ENCODE results near the gene ASB6. TPM values are rescaled to one million over a fixed set of nuclear protein-coding genes. Genes with fewer than 3 reads are reported as not detected.

Gene ASB6
- polyA plus RNA-seq, 1 experiment: 23.2 TPM

- POLR2A ChIA-PET: no interaction called here
- Histone ChIP-seq H3K27me3 (ENCODE audit: control insufficient read depth, insufficient read depth, low read length) (no peaks in the 10 kb centered on the region; the same call in 1 of the 2 replicates), H3K4me3 (ENCODE audit: low read depth, low read length) (no peak overlapping the region), H3K36me3 (ENCODE audit: control insufficient read depth, insufficient read depth, low read length) (no peaks in the 10 kb centered on the region)
- DNase-seq (ENCODE audit: low read depth): no peak
- CTCF ChIA-PET: interaction anchor here (3.2 kb wide), 1 partner anchor 11 kb away, joined by 9 read pairs; no protein-coding TSS in a partner anchor
- TF ChIP-seq CTCF (IDR thresholded peaks at IDR 0.05; ENCODE audit: insufficient read depth, low read depth, low read length): no peak
Measured at GRCh38 chr9:129650680-129651235, 8.8 kb upstream of the ASB6 start.

- CTCF ChIA-PET: interaction anchor here (0.6 to 3.2 kb wide), 5 partner anchors 11 to 930 kb away, joined by 3 to 9 read pairs (median 3); partner anchors contain the start of gene FUBP3
Measured at GRCh38 chr9:129649726-129650679, 8.1 kb upstream of the ASB6 start.

GRCh38 chr9:129648764-129649115 lies 6.8 kb upstream of the ASB6 start:
- CTCF ChIA-PET: no interaction called here
- no peaks in the 10 kb centered on the region for H3K27me3 ChIP-seq (ENCODE audit: control insufficient read depth, insufficient read depth, low read length)
- no peak for DNase-seq (ENCODE audit: low read depth)
- H3K4me3 ChIP-seq (ENCODE audit: low read depth, low read length): no peak overlapping the region
- POLR2A ChIA-PET: no interaction called here
- TF ChIP-seq CTCF (IDR thresholded peaks at IDR 0.05; ENCODE audit: insufficient read depth, low read depth, low read length): no peak
- H3K36me3 ChIP-seq (ENCODE audit: control insufficient read depth, insufficient read depth, low read length): no peaks in the 10 kb centered on the region

More at GRCh38 chr9:129649726-129650679, 8.1 kb upstream of the ASB6 start:
- Histone ChIP-seq H3K27me3 (ENCODE audit: control insufficient read depth, insufficient read depth, low read length) (no peaks in the 10 kb centered on the region), H3K4me3 (ENCODE audit: low read depth, low read length) (no peak overlapping the region), H3K36me3 (ENCODE audit: control insufficient read depth, insufficient read depth, low read length) (no peaks in the 10 kb centered on the region)
- no peak for TF ChIP-seq CTCF (IDR thresholded peaks at IDR 0.05; ENCODE audit: insufficient read depth, low read depth, low read length)
- POLR2A ChIA-PET: no interaction called here
- no peak for DNase-seq (ENCODE audit: low read depth)

GRCh38 chr9:129648092-129648763 lies 6.3 kb upstream of the ASB6 start:
- H3K27me3 ChIP-seq (ENCODE audit: control insufficient read depth, insufficient read depth, low read length): no peaks in the 10 kb centered on the region
- TF ChIP-seq CTCF (IDR thresholded peaks at IDR 0.05; ENCODE audit: insufficient read depth, low read depth, low read length): no peak
- CTCF ChIA-PET: no interaction called here
- H3K36me3 ChIP-seq (ENCODE audit: control insufficient read depth, insufficient read depth, low read length): no peaks in the 10 kb centered on the region
- DNase-seq (ENCODE audit: low read depth): no peak
- H3K4me3 ChIP-seq (ENCODE audit: low read depth, low read length): no peak overlapping the region
- POLR2A ChIA-PET: no interaction called here

GRCh38 chr9:129647635-129648034 lies 5.7 kb upstream of the ASB6 start:
- H3K4me3 ChIP-seq (ENCODE audit: low read depth, low read length): no peak overlapping the region
- POLR2A ChIA-PET: no interaction called here
- no peak for TF ChIP-seq CTCF (IDR thresholded peaks at IDR 0.05; ENCODE audit: insufficient read depth, low read depth, low read length)
- no peaks in the 10 kb centered on the region for H3K36me3 ChIP-seq (ENCODE audit: control insufficient read depth, insufficient read depth, low read length)
- H3K27me3 ChIP-seq (ENCODE audit: control insufficient read depth, insufficient read depth, low read length): no peaks in the 10 kb centered on the region
- no peak for DNase-seq (ENCODE audit: low read depth)
- CTCF ChIA-PET: interaction anchor here (1.2 to 1.6 kb wide), 2 partner anchors 10 to 50 kb away, joined by 3 to 5 read pairs; no protein-coding TSS in a partner anchor
